Rectal smooth muscle tissue (tissue), 1 donor: ENCODE measurements around the gene MUSK.
"Not testable (repeated sequence)": the region's sequence is repeated elsewhere in the genome, so short reads cannot be mapped to it uniquely, and the experiment has no call there.

Source experiments
- H3K27ac ChIP-seq: one replicate; pipeline ENCODE4 v1.7.0; 2013; ENCODE audit warnings: low read depth, low read length, inconsistent platforms
- H3K27me3 ChIP-seq: one replicate; pipeline ENCODE4 v1.7.0; 2013; ENCODE audit warnings: low read length; ENCODE audit not compliant: control insufficient read depth, insufficient read depth
- H3K36me3 ChIP-seq: one replicate; pipeline ENCODE4 v1.7.0; 2013; ENCODE audit warnings: low read length; ENCODE audit not compliant: control insufficient read depth, insufficient read depth
- H3K4me1 ChIP-seq: one replicate; pipeline ENCODE4 v1.7.0; 2013; ENCODE audit warnings: low read length; ENCODE audit not compliant: control insufficient read depth, insufficient read depth
- H3K4me3 ChIP-seq: one replicate; pipeline ENCODE4 v1.7.0; 2013; ENCODE audit warnings: low read length
- H3K9ac ChIP-seq: one replicate; pipeline ENCODE4 v1.7.0; 2013; ENCODE audit warnings: low read length

Gene MUSK

GRCh38 chr9:110769667-110770066 is 101.1 kb downstream of the MUSK start:
- H3K9ac ChIP-seq, result no peak overlapping the region
- no peak overlapping the region for H3K4me3 ChIP-seq
- peaks cover 3% of the 10 kb centered on the region for H3K4me1 ChIP-seq
- no peak overlapping the region for H3K27ac ChIP-seq
- no peaks in the 10 kb centered on the region for H3K27me3 ChIP-seq
- H3K36me3 ChIP-seq, result no peaks in the 10 kb centered on the region

GRCh38 chr9:110775724-110776123 is 107.1 kb downstream of the MUSK start:
- Histone ChIP-seq H3K27ac (no peak overlapping the region), H3K27me3 (no peaks in the 10 kb centered on the region), H3K4me3 (no peak overlapping the region), H3K36me3 (no peaks in the 10 kb centered on the region), H3K9ac (no peak overlapping the region), H3K4me1 (no peaks in the 10 kb centered on the region)

GRCh38 chr9:110776221-110776620 is 107.6 kb downstream of the MUSK start:
- Histone ChIP-seq H3K4me3 (no peak overlapping the region), H3K9ac (no peak overlapping the region), H3K4me1 (no peaks in the 10 kb centered on the region), H3K27ac (no peak overlapping the region), H3K36me3 (no peaks in the 10 kb centered on the region), H3K27me3 (no peaks in the 10 kb centered on the region)

GRCh38 chr9:110777196-110777875 is 108.7 kb downstream of the MUSK start:
- no peak overlapping the region for H3K9ac ChIP-seq
- H3K4me3 ChIP-seq, result no peak overlapping the region
- no peak overlapping the region for H3K27ac ChIP-seq

GRCh38 chr9:110777876-110778215 is 109.3 kb downstream of the MUSK start:
- Histone ChIP-seq H3K27ac (no peak overlapping the region), H3K4me3 (no peak overlapping the region), H3K27me3 (no peaks in the 10 kb centered on the region), H3K9ac (no peak overlapping the region), H3K4me1 (no peaks in the 10 kb centered on the region), H3K36me3 (no peaks in the 10 kb centered on the region)

More at GRCh38 chr9:110777196-110777875, 108.7 kb downstream of the MUSK start:
- no peaks in the 10 kb centered on the region for H3K4me1 ChIP-seq
- H3K36me3 ChIP-seq, result no peaks in the 10 kb centered on the region
- H3K27me3 ChIP-seq, result no peaks in the 10 kb centered on the region

- no peak overlapping the region for H3K4me3 ChIP-seq
- H3K9ac ChIP-seq, result no peak overlapping the region
- H3K27me3 ChIP-seq, result no peaks in the 10 kb centered on the region
- no peak overlapping the region for H3K27ac ChIP-seq
- no peaks in the 10 kb centered on the region for H3K4me1 ChIP-seq
- no peaks in the 10 kb centered on the region for H3K36me3 ChIP-seq
Observed at GRCh38 chr9:110782701-110783100, 114.1 kb downstream of the MUSK start.

GRCh38 chr9:110784309-110784708 is 115.7 kb downstream of the MUSK start:
- no peaks in the 10 kb centered on the region for H3K36me3 ChIP-seq
- no peaks in the 10 kb centered on the region for H3K4me1 ChIP-seq
- no peak overlapping the region for H3K27ac ChIP-seq
- H3K9ac ChIP-seq, result no peak overlapping the region
- no peaks in the 10 kb centered on the region for H3K27me3 ChIP-seq
- no peak overlapping the region for H3K4me3 ChIP-seq

GRCh38 chr9:110785166-110785565 is 116.6 kb downstream of the MUSK start:
- Histone ChIP-seq H3K4me3 (no peak overlapping the region), H3K4me1 (no peaks in the 10 kb centered on the region), H3K36me3 (no peaks in the 10 kb centered on the region), H3K27me3 (no peaks in the 10 kb centered on the region), H3K27ac (no peak overlapping the region), H3K9ac (no peak overlapping the region)

GRCh38 chr9:110788396-110788795 is 119.8 kb downstream of the MUSK start:
- not testable (repeated sequence) for H3K27ac ChIP-seq

GRCh38 chr9:110788871-110789270 is 120.3 kb downstream of the MUSK start:
- no peak overlapping the region for H3K4me3 ChIP-seq
- H3K36me3 ChIP-seq, result no peaks in the 10 kb centered on the region
- no peaks in the 10 kb centered on the region for H3K4me1 ChIP-seq
- H3K27ac ChIP-seq, result no peak overlapping the region
- H3K9ac ChIP-seq, result no peak overlapping the region
- no peaks in the 10 kb centered on the region for H3K27me3 ChIP-seq

More at GRCh38 chr9:110788396-110788795, 119.8 kb downstream of the MUSK start:
- not testable (repeated sequence) for H3K36me3 ChIP-seq, H3K4me3 ChIP-seq, H3K9ac ChIP-seq, H3K27me3 ChIP-seq, H3K4me1 ChIP-seq

- no peak overlapping the region for H3K27ac ChIP-seq
- H3K4me3 ChIP-seq, result no peak overlapping the region
- H3K9ac ChIP-seq, result no peak overlapping the region
- H3K27me3 ChIP-seq, result no peaks in the 10 kb centered on the region
- H3K4me1 ChIP-seq, result no peaks in the 10 kb centered on the region
- H3K36me3 ChIP-seq, result no peaks in the 10 kb centered on the region
Observed at GRCh38 chr9:110797611-110798010, 129.0 kb downstream of the MUSK start.

- H3K4me3 ChIP-seq, result no peak overlapping the region
- H3K27ac ChIP-seq, result no peak overlapping the region
- H3K27me3 ChIP-seq, result no peaks in the 10 kb centered on the region
- no peaks in the 10 kb centered on the region for H3K36me3 ChIP-seq
- no peaks in the 10 kb centered on the region for H3K4me1 ChIP-seq
- H3K9ac ChIP-seq, result no peak overlapping the region
Observed at GRCh38 chr9:110799396-110799795, 130.8 kb downstream of the MUSK start.

GRCh38 chr9:110801426-110801825 is 132.8 kb downstream of the MUSK start:
- no peak overlapping the region for H3K4me3 ChIP-seq
- H3K27ac ChIP-seq, result no peak overlapping the region
- H3K36me3 ChIP-seq, result no peaks in the 10 kb centered on the region
- H3K27me3 ChIP-seq, result no peaks in the 10 kb centered on the region
- H3K4me1 ChIP-seq, result no peaks in the 10 kb centered on the region
- no peak overlapping the region for H3K9ac ChIP-seq
